AG09319 (cell line): ENCODE measurements around the gene WDR37.
"Not testable (repeated sequence)": the region's sequence is repeated elsewhere in the genome, so short reads cannot be mapped to it uniquely, and the experiment has no call there.

Source experiments
- DNase-seq: peaks from one replicate; pipeline ENCODE4 v3.0.0-alpha.2; 2010; ENCODE audit warnings: low read depth; ENCODE audit errors: extremely low read depth
- TF ChIP-seq, protein P1 (sequence below): IDR thresholded peaks from 2 replicates; pipeline ENCODE4 v1.5.1; 2011; ENCODE audit warnings: low read depth, mild to moderate bottlenecking, inconsistent platforms, low read length, moderate library complexity

Gene WDR37

DNA sequence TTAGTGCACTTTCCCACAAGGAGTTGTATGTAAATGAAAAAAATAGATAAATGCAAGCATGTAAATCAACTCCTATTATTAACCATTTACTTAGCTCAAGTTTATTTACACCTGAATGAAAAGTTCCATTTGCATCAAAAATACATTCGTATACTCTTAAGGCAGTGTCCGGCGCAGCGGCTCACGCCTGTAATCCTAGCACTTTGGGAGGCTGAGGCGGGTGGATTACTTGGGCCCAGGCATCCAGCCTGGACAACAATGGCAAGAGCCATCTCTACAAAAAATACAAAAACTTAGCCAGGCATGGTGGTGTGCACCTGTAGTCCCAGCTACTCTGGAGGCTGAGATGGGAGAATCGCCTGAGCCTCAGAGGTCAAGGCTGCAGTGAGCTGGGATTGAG lies 26.3 kb upstream of the WDR37 start:
- no peak for DNase-seq
- TF ChIP-seq, protein P1, sequence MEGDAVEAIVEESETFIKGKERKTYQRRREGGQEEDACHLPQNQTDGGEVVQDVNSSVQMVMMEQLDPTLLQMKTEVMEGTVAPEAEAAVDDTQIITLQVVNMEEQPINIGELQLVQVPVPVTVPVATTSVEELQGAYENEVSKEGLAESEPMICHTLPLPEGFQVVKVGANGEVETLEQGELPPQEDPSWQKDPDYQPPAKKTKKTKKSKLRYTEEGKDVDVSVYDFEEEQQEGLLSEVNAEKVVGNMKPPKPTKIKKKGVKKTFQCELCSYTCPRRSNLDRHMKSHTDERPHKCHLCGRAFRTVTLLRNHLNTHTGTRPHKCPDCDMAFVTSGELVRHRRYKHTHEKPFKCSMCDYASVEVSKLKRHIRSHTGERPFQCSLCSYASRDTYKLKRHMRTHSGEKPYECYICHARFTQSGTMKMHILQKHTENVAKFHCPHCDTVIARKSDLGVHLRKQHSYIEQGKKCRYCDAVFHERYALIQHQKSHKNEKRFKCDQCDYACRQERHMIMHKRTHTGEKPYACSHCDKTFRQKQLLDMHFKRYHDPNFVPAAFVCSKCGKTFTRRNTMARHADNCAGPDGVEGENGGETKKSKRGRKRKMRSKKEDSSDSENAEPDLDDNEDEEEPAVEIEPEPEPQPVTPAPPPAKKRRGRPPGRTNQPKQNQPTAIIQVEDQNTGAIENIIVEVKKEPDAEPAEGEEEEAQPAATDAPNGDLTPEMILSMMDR: no peak

DNA sequence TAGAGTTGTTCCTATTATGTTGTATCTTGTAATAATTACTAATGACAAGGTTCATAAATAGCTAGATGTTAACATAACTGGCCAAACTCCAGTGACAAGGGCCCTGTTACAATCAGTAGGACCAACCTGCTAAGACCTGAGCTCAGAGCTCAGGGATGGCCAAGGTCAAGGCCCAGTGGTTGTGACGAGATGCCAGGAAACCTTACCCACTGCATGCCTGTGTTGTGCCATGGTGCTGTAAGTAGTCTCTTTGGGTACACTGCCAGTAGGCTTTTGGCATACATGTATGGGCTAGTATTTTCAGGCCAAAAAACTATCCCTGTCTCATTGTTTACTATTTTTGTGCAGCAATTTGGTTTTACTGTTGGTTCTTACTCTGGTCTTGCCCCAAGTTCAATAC lies 22.6 kb upstream of the WDR37 start:
- no peak for DNase-seq
- TF ChIP-seq, protein P1: no peak

DNA sequence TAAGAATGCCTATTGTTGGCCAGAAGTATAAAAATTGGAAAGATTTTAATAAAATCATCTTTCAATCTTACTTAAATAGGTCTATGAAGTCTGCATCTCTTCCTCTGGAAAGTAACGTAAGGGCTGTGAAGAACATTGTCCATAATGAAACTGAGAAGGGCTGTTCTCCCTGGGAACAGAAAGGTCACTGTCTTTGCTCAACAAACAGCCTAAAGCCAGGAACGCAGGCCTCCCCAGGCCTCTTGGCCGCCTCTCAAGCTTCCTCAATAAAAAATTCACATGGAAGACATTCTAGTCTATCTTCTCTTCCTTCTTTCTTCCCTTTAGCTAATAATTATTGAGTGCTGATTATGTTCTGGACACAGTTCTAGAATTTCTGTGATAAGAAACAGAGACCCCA lies 21.4 kb upstream of the WDR37 start:
- DNase-seq: no peak
- TF ChIP-seq, protein P1: no peak

DNA sequence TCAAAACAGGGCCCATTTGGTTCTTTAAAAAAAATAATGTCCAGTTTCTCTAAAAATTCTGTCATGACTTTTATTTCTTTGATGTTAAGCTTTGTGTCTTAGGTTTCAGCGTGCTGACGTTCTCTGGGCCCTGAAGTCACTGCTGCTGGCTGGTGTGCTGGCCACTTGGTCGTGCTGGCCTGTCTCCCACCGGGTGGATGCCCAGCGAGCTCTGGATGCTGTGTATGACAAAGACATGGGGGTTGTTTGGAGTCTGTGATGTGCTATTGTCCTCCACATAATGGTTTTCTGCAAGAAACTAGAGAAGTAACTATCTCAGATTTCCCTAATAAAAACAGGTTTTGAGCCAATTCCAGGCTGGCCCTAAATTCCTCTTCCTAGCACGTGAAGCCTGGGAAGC lies 21.0 kb upstream of the WDR37 start:
- DNase-seq: no peak

DNA sequence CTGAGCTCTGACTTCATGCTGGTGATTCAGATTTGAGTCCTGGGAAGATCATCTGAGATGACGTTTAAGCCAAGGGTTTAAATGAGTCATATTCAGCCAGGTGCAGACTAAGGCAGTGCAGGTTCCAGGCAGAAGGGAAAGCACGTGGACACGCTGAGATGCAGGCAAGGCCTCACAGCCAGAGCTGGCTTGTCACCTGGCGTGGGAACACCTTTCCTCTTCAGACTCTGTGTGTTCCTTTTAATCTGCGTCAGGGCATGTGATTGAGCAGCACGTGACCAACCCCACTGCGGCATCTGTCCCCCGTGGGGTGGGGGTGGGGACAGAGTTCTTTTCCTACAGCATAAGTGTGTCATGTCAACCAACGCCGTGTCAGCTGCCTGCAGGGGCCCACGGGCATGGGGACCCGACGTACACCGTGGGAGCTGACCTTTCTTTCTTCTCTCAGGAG lies 19.8 kb upstream of the WDR37 start:
- DNase-seq: no peak

More for the DNA sequence above, 21.0 kb upstream of the WDR37 start:
- TF ChIP-seq, protein P1: no peak

DNA sequence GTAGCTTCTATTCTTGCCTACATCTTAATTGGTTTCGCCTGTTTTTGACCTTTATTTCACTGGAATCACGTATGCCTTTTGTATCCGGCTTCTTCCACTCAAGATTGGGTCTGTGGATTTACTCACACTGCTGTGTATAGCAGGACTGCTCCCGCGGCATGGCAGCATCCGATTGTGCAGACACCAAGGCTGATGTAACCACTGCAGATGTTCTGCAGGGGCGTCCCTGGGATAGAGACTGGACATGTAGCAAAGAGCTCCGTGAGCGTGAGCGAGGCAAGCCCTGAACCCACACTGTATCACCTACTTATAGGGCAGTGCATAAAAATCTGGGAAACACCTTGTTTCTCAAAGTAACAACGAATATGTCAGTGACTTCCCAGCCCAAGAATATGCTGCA lies 19.1 kb upstream of the WDR37 start:
- no peak for DNase-seq
- TF ChIP-seq, protein P1: no peak

More for the DNA sequence above, 19.8 kb upstream of the WDR37 start:
- TF ChIP-seq, protein P1: no peak

DNA sequence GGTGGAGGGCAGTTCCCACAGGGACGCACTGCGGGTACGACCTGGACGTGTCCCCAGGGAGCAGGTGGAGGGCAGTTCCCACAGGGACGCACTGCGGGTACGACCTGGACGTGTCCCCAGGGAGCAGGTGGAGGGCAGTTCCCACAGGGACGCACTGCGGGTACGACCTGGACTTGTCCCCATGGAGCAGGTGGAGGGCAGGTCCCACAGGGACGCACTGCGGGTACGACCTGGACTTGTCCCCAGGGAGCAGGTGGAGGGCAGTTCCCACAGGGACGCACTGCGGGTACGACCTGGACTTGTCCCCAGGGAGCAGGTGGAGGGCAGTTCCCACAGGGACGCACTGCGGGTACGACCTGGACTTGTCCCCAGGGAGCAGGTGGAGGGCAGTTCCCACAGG lies 17.4 kb upstream of the WDR37 start:
- not testable (repeated sequence) for DNase-seq

DNA sequence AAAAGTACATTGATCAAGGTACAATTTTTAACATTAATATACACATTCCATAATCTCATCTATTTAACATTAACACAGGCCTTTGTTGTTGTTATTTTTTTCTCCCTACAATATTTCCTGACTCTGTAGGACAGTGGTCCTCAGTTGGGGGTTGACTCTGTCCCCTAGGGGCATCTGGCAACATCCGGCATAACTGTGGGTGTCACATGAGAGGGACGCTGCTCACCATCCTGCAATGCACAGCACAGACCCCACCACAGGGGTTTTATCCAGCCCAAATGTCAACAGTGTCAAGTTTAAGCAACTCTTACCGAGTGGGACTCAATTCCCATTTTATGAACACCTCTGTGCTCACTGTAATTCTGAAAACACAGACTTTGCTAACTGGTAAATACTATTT lies 16.1 kb upstream of the WDR37 start:
- TF ChIP-seq, protein P1: no peak

More for the DNA sequence above, 16.1 kb upstream of the WDR37 start:
- no peak for DNase-seq
